Activated T-cell treated with anti-CD3 and anti-CD28 coated beads, Interleukin-2, amount 50 U/mL, for 72 hours (primary cell): ENCODE results near the gene KCTD1. TPM values are rescaled to one million over a fixed set of nuclear protein-coding genes. Genes with fewer than 3 reads are reported as not detected.

Experiments used
- ATAC-seq, 2 donors: fragments of 150-1000 bp; cut with Tn5 transposase; replicated peaks in 1 of 2; 2 replicates each; pipeline ENCODE4 v1.10.0; 2021; ENCODE audit warnings: moderate library complexity in 2 of 2, mild to moderate bottlenecking in 1 of 2
- DNase-seq, 2 donors: peaks; one replicate each; pipeline ENCODE4 v3.0.0; 2021 to 2022; ENCODE audit warnings: mixed read lengths in 1 of 2
- H3K27ac Mint-ChIP-seq: one replicate; pipeline ENCODE4 v1.8.0; 2022; ENCODE audit warnings: mild to moderate bottlenecking, moderate library complexity, mixed read lengths
- H3K27me3 Mint-ChIP-seq: one replicate; pipeline ENCODE4 v1.8.0; 2022; ENCODE audit warnings: low read depth, mixed read lengths
- H3K36me3 Mint-ChIP-seq, 2 donors: one replicate each; pipeline ENCODE4 v1.8.0; 2022; ENCODE audit warnings: mixed read lengths in 2 of 2, mild to moderate bottlenecking in 1 of 2; ENCODE audit not compliant: insufficient read depth in 2 of 2
- H3K4me1 Mint-ChIP-seq: one replicate; pipeline ENCODE4 v1.8.0; 2022; ENCODE audit warnings: low read depth, mixed read lengths
- H3K4me3 Mint-ChIP-seq, 2 donors: one replicate each; pipeline ENCODE4 v1.8.0; 2022; ENCODE audit warnings: mild to moderate bottlenecking in 2 of 2, mixed read lengths in 2 of 2, moderate library complexity in 2 of 2
- H3K9me3 Mint-ChIP-seq, 2 donors: one replicate each; pipeline ENCODE4 v1.8.0; 2022; ENCODE audit warnings: mixed read lengths in 2 of 2
- total RNA-seq, 2 donors: library from RNA; stranded (reverse); gene quantifications; one replicate each; pipeline ENCODE4 v1.2.3, GENCODE V29; 2022

KCTD1 gene
- total RNA-seq, 2 donors from 2014 or later: 6.0 to 7.6 TPM

GRCh38 chr18:26562568-26562967 lies 14.2 kb upstream of the KCTD1 start:
- no peak for DNase-seq
- Mint-ChIP-seq H3K36me3 (no peaks in the 10 kb centered on the region), H3K4me3 (no peak overlapping the region), H3K9me3 (no peaks in the 10 kb centered on the region), H3K4me1 (no peaks in the 10 kb centered on the region), H3K27me3 (peaks cover 12% of the 10 kb centered on the region), H3K27ac (no peak overlapping the region)
- no peak for ATAC-seq

GRCh38 chr18:26561769-26562168 lies 13.4 kb upstream of the KCTD1 start:
- no peak overlapping the region for H3K27ac Mint-ChIP-seq
- H3K27me3 Mint-ChIP-seq: peaks cover 15% of the 10 kb centered on the region

GRCh38 chr18:26556573-26556972 lies 8.2 kb upstream of the KCTD1 start:
- Mint-ChIP-seq H3K4me1 (peaks cover 6% of the 10 kb centered on the region), H3K4me3 (no peak overlapping the region), H3K9me3 (no peaks in the 10 kb centered on the region), H3K27ac (no peak overlapping the region), H3K36me3 (no peaks in the 10 kb centered on the region), H3K27me3 (peaks cover 48% of the 10 kb centered on the region)
- no peak for DNase-seq
- ATAC-seq: peak in 1 of 2 donors; percentile 35

More at GRCh38 chr18:26561769-26562168, 13.4 kb upstream of the KCTD1 start:
- Mint-ChIP-seq H3K36me3 (no peaks in the 10 kb centered on the region), H3K9me3 (no peaks in the 10 kb centered on the region), H3K4me3 (no peak overlapping the region), H3K4me1 (no peaks in the 10 kb centered on the region)
- DNase-seq: no peak
- no peak for ATAC-seq

- no peak overlapping the region for H3K4me3 Mint-ChIP-seq
- peaks cover 54% of the 10 kb centered on the region for H3K27me3 Mint-ChIP-seq
- no peak for DNase-seq
- peaks cover 6% of the 10 kb centered on the region for H3K4me1 Mint-ChIP-seq
- no peak for ATAC-seq
- no peaks in the 10 kb centered on the region for H3K36me3 Mint-ChIP-seq
- no peaks in the 10 kb centered on the region for H3K9me3 Mint-ChIP-seq
- no peak overlapping the region for H3K27ac Mint-ChIP-seq
Measured at GRCh38 chr18:26555804-26556553, 7.6 kb upstream of the KCTD1 start.

- H3K27me3 Mint-ChIP-seq: peaks cover 62% of the 10 kb centered on the region
Measured at GRCh38 chr18:26553943-26554342, 5.6 kb upstream of the KCTD1 start.

GRCh38 chr18:26551695-26552081 lies 3.3 kb upstream of the KCTD1 start:
- no peak for DNase-seq
- H3K4me3 Mint-ChIP-seq: peak overlapping the region in 1 of 2 donors; percentile 43
- no peaks in the 10 kb centered on the region for H3K36me3 Mint-ChIP-seq
- peaks cover 53% of the 10 kb centered on the region for H3K27me3 Mint-ChIP-seq
- no peaks in the 10 kb centered on the region for H3K9me3 Mint-ChIP-seq
- ATAC-seq: no peak
- peak overlapping the region; percentile 7 for H3K27ac Mint-ChIP-seq
- peaks cover 13% of the 10 kb centered on the region for H3K4me1 Mint-ChIP-seq

More at GRCh38 chr18:26553943-26554342, 5.6 kb upstream of the KCTD1 start:
- H3K4me3 Mint-ChIP-seq: no peak overlapping the region
- no peak for DNase-seq
- H3K27ac Mint-ChIP-seq: peak overlapping the region; percentile 89
- peaks cover 13% of the 10 kb centered on the region for H3K4me1 Mint-ChIP-seq
- H3K36me3 Mint-ChIP-seq: no peaks in the 10 kb centered on the region
- ATAC-seq: no peak
- H3K9me3 Mint-ChIP-seq: no peaks in the 10 kb centered on the region

DNA sequence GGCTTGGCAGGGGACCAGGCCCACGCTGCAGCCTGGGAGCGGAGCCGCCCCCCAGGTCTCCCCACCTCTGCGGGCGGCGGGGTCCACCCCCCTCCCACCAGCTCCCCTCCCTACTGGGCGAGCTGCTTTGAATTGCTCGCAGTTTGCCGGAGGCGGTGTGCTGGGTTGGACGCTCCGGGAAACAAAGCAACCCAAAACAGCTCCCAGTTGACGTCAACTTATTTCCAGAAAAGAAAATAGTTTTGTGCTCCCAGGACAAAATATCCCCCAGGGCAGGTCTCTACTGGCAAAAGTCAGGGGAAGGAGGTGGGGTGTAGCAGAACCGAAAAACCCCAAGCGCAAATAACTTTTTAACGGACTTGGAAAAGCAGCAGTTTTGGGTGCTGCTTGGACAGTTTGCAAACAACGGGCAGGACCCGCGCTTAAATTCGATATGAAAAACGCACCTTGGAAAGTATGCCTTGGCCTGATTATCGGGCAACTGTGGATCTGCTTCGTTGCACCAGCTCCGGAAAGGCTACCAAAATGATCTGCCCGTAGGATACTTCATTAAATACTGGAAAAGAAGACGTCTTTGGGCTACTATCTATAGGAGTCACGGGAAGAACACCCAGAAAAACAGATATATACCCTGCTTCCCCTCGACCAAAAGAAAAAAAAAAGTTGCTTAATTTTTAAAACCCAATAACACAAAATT lies 2.8 kb upstream of the KCTD1 start:
- Mint-ChIP-seq H3K27me3 (peaks cover 47% of the 10 kb centered on the region), H3K27ac (peak overlapping the region; percentile 7), H3K36me3 (peaks cover 0 to 2% of the 10 kb centered on the region in 2 donors), H3K9me3 (no peaks in the 10 kb centered on the region), H3K4me3 (peak overlapping the region in 1 of 2 donors; percentile 43), H3K4me1 (peaks cover 13% of the 10 kb centered on the region)
- DNase-seq (no peak), ATAC-seq (no peak)

GRCh38 chr18:26549263-26550094 lies 1.1 kb upstream of the KCTD1 start:
- H3K4me3 Mint-ChIP-seq: peak overlapping the region; percentile 76 to 80
- H3K4me1 Mint-ChIP-seq: peaks cover 21% of the 10 kb centered on the region
- no peaks in the 10 kb centered on the region for H3K9me3 Mint-ChIP-seq
- peaks cover 0 to 2% of the 10 kb centered on the region in 2 donors for H3K36me3 Mint-ChIP-seq
- ATAC-seq: no peak
- H3K27ac Mint-ChIP-seq: no peak overlapping the region
- peak; percentile 24 to 26 for DNase-seq
- H3K27me3 Mint-ChIP-seq: peaks cover 42% of the 10 kb centered on the region

DNA sequence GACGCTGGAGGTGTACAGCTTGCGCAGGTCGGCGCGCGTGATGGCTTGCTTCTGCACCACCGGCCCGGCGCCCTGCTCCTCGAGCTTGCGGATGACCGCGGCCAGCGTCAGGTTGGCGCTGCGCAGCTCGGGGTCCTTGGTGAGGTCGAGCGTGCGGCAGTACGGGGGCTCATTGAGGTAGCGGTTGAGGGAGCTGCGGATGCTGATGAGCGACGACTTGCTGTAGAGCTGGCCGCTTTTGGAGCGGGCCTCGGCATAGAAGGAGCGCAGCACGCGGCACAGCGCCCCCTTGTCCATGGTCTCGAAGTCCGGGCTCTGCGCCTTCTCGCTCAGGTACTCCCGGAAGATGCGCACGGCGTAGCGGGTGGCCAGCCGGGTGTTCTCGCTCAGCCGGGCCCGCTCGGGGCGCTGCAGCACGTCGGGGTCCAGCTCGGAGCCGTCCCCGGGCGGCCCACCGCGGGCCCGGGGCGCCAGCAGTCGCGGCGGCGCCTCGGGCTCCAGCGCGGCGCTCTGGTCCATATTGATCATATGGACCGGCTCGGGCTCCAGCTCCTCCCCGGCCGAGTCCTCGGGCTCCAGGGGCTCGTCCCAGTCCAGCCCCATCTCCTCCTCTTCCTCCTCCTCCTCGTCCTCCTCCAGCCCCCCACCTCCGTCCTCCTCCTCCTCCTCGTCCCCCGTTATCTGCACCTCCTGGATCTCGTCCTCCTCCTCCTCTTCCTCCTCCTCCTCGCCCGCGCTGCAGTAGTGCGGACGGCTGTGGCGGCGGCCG lies 523 bp downstream of the KCTD1 start:
- Mint-ChIP-seq H3K27me3 (peaks cover 26% of the 10 kb centered on the region), H3K36me3 (peaks cover 0 to 2% of the 10 kb centered on the region in 2 donors), H3K4me1 (peaks cover 27% of the 10 kb centered on the region), H3K9me3 (no peaks in the 10 kb centered on the region), H3K27ac (peak overlapping the region; percentile 80), H3K4me3 (peak overlapping the region; percentile 88 to 91)
- DNase-seq (peak; percentile 76 to 78), ATAC-seq (peak; percentile 83 to 87)

GRCh38 chr18:26546875-26547645 lies 1.3 kb downstream of the KCTD1 start:
- DNase-seq (no peak), ATAC-seq (no peak)
- H3K9me3 Mint-ChIP-seq: no peaks in the 10 kb centered on the region
- H3K27me3 Mint-ChIP-seq: peaks cover 18% of the 10 kb centered on the region
- peaks cover 0 to 2% of the 10 kb centered on the region in 2 donors for H3K36me3 Mint-ChIP-seq
- H3K27ac Mint-ChIP-seq: no peak overlapping the region
- H3K4me1 Mint-ChIP-seq: peaks cover 22% of the 10 kb centered on the region
- peak overlapping the region; percentile 88 to 91 for H3K4me3 Mint-ChIP-seq

- Mint-ChIP-seq H3K27ac (no peak overlapping the region), H3K4me3 (peak overlapping the region; percentile 22 to 42), H3K4me1 (peaks cover 21% of the 10 kb centered on the region), H3K27me3 (peaks cover 11% of the 10 kb centered on the region), H3K36me3 (peaks cover 0 to 2% of the 10 kb centered on the region in 2 donors), H3K9me3 (no peaks in the 10 kb centered on the region)
- no peak for ATAC-seq
- DNase-seq: no peak
Measured at GRCh38 chr18:26546170-26546874, 2.0 kb downstream of the KCTD1 start.
